K562 (cell line): ENCODE data around the gene RNU6-9.

ENCODE experiments used
- CREB1 ChIP-seq, 2 experiments: sonication (generic) in 1 of 2; formaldehyde crosslinking in 1 of 2; IDR thresholded peaks; 2 replicates each; pipeline versions ENCODE4 v1.6.1 to v1.8.0; 2012 to 2022; ENCODE audit warnings: inconsistent platforms in 1 of 2, mild to moderate bottlenecking in 1 of 2, missing genetic modification reagents in 1 of 2, moderate library complexity in 1 of 2
- RBM34 ChIP-seq: fragments of 200-400 bp; formaldehyde crosslinking; IDR thresholded peaks from 2 replicates; pipeline ENCODE4 v1.6.1; 2018; ENCODE audit warnings: low read length, borderline replicate concordance; ENCODE audit not compliant: insufficient read depth
- STAT5B ChIP-seq: fragments of 250-450 bp; sonication (Bioruptor Pico); IDR thresholded peaks from 2 replicates; pipeline ENCODE4 v1.8.0; 2021; ENCODE audit warnings: mild to moderate bottlenecking, inconsistent platforms
- TF ChIP-seq, protein P1 (sequence below): sonication (generic); formaldehyde crosslinking; IDR thresholded peaks from 2 replicates; pipeline ENCODE4 v1.8.0; 2022; ENCODE audit warnings: missing genetic modification reagents, mild to moderate bottlenecking, borderline replicate concordance

DNA sequence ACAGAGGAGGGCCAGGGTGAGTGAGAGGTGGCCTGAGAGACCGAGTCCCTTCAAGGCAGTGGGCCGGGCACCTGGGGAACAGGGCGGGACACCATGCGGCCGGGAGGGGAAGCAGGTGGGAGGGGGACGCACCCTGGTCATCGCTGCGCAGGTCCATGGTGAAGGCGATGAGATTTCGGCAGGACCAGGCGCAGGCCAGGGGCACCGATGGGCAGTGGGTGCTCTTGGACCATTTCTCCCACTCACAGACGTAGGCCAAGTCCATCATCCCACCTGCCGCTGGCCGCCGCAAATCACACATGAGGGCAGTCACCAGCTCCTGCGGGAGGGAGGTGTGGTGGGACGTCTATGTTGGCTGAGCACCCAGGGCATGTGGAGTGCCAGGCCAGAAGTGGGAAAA, 2.5 kb upstream of the RNU6-9 start:
- no peak for TF ChIP-seq CREB1 (IDR thresholded peaks at IDR 0.05)
- no peak for TF ChIP-seq CREB1 (CRISPR knock-in tag; IDR thresholded peaks at IDR 0.05)
- TF ChIP-seq RBM34: no peak
- TF ChIP-seq STAT5B: no peak
- TF ChIP-seq, protein P1, sequence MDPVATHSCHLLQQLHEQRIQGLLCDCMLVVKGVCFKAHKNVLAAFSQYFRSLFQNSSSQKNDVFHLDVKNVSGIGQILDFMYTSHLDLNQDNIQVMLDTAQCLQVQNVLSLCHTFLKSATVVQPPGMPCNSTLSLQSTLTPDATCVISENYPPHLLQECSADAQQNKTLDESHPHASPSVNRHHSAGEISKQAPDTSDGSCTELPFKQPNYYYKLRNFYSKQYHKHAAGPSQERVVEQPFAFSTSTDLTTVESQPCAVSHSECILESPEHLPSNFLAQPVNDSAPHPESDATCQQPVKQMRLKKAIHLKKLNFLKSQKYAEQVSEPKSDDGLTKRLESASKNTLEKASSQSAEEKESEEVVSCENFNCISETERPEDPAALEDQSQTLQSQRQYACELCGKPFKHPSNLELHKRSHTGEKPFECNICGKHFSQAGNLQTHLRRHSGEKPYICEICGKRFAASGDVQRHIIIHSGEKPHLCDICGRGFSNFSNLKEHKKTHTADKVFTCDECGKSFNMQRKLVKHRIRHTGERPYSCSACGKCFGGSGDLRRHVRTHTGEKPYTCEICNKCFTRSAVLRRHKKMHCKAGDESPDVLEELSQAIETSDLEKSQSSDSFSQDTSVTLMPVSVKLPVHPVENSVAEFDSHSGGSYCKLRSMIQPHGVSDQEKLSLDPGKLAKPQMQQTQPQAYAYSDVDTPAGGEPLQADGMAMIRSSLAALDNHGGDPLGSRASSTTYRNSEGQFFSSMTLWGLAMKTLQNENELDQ: no peak
